K562 treated with DMSO at 1 percent for 12 hours (cell line): ENCODE measurements around the gene LRRC55. TPM values are rescaled to one million over a fixed set of nuclear protein-coding genes. Genes with fewer than 3 reads are reported as not detected.

ENCODE experiments used
- total RNA-seq: library from RNA; unstranded; fragments of 300-600 nt; gene quantifications from 2 replicates; pipeline ENCODE4 v1.2.3, GENCODE V29; 2022; ENCODE audit not compliant: insufficient read depth

The LRRC55 gene
- not detected in 2 replicates for total RNA-seq

DNA sequence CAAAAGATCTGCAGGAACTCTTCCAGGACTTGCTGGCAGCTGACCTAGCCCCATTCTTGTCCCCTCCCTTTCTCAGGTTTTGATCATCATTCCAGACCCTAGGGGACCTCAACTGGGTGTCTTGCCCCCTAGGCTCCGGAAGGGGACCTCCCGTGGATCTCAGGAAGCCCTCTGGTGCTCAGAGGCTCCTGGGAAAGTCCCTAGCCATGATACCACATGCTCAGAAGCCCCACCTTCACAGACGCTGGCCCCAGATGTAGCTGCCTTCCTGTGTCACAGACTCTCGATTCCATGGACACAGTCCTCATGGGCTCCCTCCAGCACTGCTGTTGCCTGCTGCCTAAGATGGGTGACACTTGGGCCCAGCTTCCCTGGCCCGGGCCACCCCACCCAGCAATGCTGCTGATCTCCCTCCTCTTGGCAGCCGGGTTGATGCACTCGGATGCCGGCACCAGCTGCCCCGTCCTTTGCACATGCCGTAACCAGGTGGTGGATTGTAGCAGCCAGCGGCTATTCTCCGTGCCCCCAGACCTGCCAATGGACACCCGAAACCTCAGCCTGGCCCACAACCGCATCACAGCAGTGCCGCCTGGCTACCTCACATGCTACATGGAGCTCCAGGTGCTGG, at the start of gene LRRC55:
Gene LRRC55, plus strand, starts transcription at position 276 of the 628 bp plus-strand sequence. Its CDS starts 70 bp downstream, at position 346.

GRCh38 chr11:57237204-57237681, 55.5 kb downstream of the LRRC55 start, which contains the start of gene APLNR:
Gene APLNR (minus strand): TSS chr11:57237250. CDS start chr11:57237004, 246 bp downstream.

Other genes starting within 250 kb of the LRRC55 start
- gene OR5AK2, start 193.0 kb upstream of the LRRC55 start, total RNA-seq: not detected in 2 replicates
- 0.57 and 0.69 TPM in 2 replicates for gene APLNR, start 55.3 kb downstream of the LRRC55 start, total RNA-seq
- gene TNKS1BP1, start 143.0 kb downstream of the LRRC55 start, total RNA-seq: 23.4 and 35.7 TPM in 2 replicates
- gene SSRP1, start 153.9 kb downstream of the LRRC55 start, total RNA-seq: 102 and 170 TPM in 2 replicates
- gene P2RX3, start 156.4 kb downstream of the LRRC55 start, total RNA-seq: not detected in 2 replicates
- not detected in 2 replicates for gene PRG3, start 199.2 kb downstream of the LRRC55 start, total RNA-seq
- 22.1 and 34.6 TPM in 2 replicates for gene PRG2, start 208.7 kb downstream of the LRRC55 start, total RNA-seq
- 65.5 and 138 TPM in 2 replicates for gene SLC43A3, start 245.2 kb downstream of the LRRC55 start, total RNA-seq